ENCODE measurements around the gene OSTN.
A peak's percentile ranks its signal among the peaks of the same experiment; 100 is the strongest.

Gene OSTN

DNA sequence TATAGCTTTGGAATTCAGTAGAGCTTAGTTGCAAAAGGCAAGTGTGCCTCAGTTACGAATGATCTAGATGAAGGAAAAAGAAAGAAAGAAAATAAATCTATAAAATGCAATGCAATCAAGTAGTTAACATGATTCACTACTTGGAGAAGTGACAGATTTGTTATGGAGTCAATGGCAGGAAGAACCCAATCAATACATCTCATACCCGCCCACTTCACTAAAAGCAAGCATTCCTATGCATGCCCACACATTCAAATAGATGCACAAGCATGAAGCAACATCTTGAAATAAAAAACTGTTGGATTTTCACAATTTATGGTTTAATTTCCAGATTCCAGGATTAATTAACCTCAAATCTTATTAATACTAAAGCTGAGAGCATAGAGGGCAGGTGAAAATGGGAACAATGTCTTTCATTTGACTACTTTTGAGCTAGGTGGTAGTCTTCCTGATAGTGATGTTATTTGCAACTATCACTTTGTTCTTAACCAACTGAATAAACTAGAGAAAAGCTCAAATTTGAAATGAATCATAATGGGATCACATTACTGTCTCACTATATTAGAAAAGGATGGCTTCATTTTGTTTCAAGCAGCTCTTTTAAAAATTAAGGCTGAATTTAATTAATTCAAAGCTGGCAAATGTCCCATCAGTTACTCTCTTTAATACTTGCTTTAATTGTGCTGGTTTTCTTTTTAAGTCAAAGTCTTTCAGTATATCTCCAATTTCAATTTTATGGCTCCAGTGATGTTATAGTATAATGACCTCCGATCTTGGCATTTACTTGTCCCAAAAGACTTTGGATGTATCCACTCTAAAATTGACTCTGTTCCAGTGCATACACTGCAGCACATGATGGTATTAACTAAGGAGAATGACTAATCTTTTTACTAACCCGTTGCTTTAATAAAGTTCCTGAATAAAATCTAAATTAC lies 83.5 kb downstream of the OSTN start (continued):
- no peak for TF ChIP-seq ZNF202 (tag by site-specific recombination; IDR thresholded peaks at IDR 0.05; ENCODE audit: borderline replicate concordance)
- TF ChIP-seq, protein P1, sequence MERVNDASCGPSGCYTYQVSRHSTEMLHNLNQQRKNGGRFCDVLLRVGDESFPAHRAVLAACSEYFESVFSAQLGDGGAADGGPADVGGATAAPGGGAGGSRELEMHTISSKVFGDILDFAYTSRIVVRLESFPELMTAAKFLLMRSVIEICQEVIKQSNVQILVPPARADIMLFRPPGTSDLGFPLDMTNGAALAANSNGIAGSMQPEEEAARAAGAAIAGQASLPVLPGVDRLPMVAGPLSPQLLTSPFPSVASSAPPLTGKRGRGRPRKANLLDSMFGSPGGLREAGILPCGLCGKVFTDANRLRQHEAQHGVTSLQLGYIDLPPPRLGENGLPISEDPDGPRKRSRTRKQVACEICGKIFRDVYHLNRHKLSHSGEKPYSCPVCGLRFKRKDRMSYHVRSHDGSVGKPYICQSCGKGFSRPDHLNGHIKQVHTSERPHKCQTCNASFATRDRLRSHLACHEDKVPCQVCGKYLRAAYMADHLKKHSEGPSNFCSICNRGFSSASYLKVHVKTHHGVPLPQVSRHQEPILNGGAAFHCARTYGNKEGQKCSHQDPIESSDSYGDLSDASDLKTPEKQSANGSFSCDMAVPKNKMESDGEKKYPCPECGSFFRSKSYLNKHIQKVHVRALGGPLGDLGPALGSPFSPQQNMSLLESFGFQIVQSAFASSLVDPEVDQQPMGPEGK (tag by site-specific recombination; IDR thresholded peaks at IDR 0.05), result no peak
- no peak for TF ChIP-seq ZNF558 (tag by site-specific recombination; IDR thresholded peaks at IDR 0.05)
- no peak for TF ChIP-seq ZNF155 (tag by site-specific recombination; IDR thresholded peaks at IDR 0.05)
- no peak for TF ChIP-seq ZNF423 (tag by site-specific recombination; IDR thresholded peaks at IDR 0.05)
- no peak for TF ChIP-seq ZNF596 (tag by site-specific recombination; IDR thresholded peaks at IDR 0.05)
- TF ChIP-seq ZNF223 (tag by site-specific recombination; IDR thresholded peaks at IDR 0.05), result no peak
- no peak for TF ChIP-seq MYNN (tag by site-specific recombination; IDR thresholded peaks at IDR 0.05; ENCODE audit: borderline replicate concordance)
- TF ChIP-seq BCL11B (tag by site-specific recombination; IDR thresholded peaks at IDR 0.05; ENCODE audit: low read depth), result no peak
- TF ChIP-seq, protein P2, sequence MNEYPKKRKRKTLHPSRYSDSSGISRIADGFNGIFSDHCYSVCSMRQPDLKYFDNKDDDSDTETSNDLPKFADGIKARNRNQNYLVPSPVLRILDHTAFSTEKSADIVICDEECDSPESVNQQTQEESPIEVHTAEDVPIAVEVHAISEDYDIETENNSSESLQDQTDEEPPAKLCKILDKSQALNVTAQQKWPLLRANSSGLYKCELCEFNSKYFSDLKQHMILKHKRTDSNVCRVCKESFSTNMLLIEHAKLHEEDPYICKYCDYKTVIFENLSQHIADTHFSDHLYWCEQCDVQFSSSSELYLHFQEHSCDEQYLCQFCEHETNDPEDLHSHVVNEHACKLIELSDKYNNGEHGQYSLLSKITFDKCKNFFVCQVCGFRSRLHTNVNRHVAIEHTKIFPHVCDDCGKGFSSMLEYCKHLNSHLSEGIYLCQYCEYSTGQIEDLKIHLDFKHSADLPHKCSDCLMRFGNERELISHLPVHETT (tag by site-specific recombination; IDR thresholded peaks at IDR 0.05), result no peak
- peak; percentile 30; the same call in 1 of the 2 replicates for TF ChIP-seq ZEB2 (tag by site-specific recombination; IDR thresholded peaks at IDR 0.05)
- TF ChIP-seq, protein P3, sequence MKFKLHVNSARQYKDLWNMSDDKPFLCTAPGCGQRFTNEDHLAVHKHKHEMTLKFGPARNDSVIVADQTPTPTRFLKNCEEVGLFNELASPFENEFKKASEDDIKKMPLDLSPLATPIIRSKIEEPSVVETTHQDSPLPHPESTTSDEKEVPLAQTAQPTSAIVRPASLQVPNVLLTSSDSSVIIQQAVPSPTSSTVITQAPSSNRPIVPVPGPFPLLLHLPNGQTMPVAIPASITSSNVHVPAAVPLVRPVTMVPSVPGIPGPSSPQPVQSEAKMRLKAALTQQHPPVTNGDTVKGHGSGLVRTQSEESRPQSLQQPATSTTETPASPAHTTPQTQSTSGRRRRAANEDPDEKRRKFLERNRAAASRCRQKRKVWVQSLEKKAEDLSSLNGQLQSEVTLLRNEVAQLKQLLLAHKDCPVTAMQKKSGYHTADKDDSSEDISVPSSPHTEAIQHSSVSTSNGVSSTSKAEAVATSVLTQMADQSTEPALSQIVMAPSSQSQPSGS (tag by site-specific recombination; IDR thresholded peaks at IDR 0.05; ENCODE audit: low read depth), result no peak
- TF ChIP-seq ZNF521 (tag by site-specific recombination; IDR thresholded peaks at IDR 0.05), result no peak
- TF ChIP-seq BCL11A (tag by site-specific recombination; IDR thresholded peaks at IDR 0.05; ENCODE audit: low read depth), result 0 out of 2 replicates have a peak, but pooled peaks have one; percentile 48
- peak; percentile 42; the same call in 1 of the 2 replicates for TF ChIP-seq ZNF843 (tag by site-specific recombination; IDR thresholded peaks at IDR 0.05)
- no peak for TF ChIP-seq RBAK (tag by site-specific recombination; IDR thresholded peaks at IDR 0.05)
- TF ChIP-seq ZNF132 (tag by site-specific recombination; IDR thresholded peaks at IDR 0.05; ENCODE audit: borderline replicate concordance), result no peak
- no peak for TF ChIP-seq YY2 (tag by site-specific recombination; IDR thresholded peaks at IDR 0.05)

DNA sequence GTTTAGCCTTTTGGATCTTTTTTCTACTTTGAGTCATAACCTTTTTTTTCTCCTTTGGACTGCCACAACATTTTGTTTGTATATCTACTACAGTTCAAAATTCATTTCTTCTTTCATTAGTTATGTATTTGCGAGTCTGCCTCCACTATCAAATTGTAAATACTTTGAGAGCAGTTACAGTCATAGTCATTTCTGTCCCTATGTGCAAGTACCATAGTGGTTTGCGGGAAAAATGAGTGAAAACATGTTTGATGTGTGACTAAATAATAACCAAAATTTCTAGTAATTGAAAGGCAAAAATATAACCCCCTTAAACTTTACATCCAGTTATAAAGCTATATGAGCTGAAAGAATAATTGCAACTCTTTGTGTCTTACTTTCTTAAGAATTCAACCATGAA lies 84.4 kb downstream of the OSTN start:
- POLR2A ChIA-PET, result no interaction called here
- no peaks in the 10 kb centered on the region for H3K9me3 ChIP-seq (ENCODE audit: control insufficient read depth, insufficient read depth, low read depth, low read length)
- CTCF ChIA-PET, result no interaction called here
- H3K4me1 ChIP-seq (ENCODE audit: control insufficient read depth, insufficient read depth, low read length), result peaks cover 9% of the 10 kb centered on the region
- no peak overlapping the region for H3K27ac ChIP-seq (ENCODE audit: extremely low read depth, low read depth, low read length)
- H3K36me3 ChIP-seq (ENCODE audit: control insufficient read depth in 2 of 2, insufficient read depth in 1 of 2, low read length in 2 of 2), result no peaks in the 10 kb centered on the region
- H3K4me3 ChIP-seq (ENCODE audit: low read depth, low read length), result no peak overlapping the region
- TF ChIP-seq, protein P4, sequence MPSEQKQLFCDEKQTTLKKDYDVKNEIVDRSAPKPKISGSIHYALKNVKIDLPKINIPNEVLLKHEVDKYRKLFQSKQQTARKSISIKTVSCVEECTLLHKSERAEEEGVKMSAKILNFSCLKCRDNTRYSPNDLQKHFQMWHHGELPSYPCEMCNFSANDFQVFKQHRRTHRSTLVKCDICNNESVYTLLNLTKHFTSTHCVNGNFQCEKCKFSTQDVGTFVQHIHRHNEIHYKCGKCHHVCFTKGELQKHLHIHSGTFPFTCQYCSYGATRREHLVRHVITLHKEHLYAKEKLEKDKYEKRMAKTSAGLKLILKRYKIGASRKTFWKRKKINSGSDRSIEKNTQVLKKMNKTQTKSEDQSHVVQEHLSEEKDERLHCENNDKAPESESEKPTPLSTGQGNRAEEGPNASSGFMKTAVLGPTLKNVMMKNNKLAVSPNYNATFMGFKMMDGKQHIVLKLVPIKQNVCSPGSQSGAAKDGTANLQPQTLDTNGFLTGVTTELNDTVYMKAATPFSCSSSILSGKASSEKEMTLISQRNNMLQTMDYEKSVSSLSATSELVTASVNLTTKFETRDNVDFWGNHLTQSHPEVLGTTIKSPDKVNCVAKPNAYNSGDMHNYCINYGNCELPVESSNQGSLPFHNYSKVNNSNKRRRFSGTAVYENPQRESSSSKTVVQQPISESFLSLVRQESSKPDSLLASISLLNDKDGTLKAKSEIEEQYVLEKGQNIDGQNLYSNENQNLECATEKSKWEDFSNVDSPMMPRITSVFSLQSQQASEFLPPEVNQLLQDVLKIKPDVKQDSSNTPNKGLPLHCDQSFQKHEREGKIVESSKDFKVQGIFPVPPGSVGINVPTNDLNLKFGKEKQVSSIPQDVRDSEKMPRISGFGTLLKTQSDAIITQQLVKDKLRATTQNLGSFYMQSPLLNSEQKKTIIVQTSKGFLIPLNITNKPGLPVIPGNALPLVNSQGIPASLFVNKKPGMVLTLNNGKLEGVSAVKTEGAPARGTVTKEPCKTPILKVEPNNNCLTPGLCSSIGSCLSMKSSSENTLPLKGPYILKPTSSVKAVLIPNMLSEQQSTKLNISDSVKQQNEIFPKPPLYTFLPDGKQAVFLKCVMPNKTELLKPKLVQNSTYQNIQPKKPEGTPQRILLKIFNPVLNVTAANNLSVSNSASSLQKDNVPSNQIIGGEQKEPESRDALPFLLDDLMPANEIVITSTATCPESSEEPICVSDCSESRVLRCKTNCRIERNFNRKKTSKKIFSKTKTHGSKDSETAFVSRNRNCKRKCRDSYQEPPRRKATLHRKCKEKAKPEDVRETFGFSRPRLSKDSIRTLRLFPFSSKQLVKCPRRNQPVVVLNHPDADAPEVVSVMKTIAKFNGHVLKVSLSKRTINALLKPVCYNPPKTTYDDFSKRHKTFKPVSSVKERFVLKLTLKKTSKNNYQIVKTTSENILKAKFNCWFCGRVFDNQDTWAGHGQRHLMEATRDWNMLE (tag by site-specific recombination; conservative IDR thresholded peaks at IDR 0.05; ENCODE audit: low read depth), result no peak
- TF ChIP-seq, protein P5, sequence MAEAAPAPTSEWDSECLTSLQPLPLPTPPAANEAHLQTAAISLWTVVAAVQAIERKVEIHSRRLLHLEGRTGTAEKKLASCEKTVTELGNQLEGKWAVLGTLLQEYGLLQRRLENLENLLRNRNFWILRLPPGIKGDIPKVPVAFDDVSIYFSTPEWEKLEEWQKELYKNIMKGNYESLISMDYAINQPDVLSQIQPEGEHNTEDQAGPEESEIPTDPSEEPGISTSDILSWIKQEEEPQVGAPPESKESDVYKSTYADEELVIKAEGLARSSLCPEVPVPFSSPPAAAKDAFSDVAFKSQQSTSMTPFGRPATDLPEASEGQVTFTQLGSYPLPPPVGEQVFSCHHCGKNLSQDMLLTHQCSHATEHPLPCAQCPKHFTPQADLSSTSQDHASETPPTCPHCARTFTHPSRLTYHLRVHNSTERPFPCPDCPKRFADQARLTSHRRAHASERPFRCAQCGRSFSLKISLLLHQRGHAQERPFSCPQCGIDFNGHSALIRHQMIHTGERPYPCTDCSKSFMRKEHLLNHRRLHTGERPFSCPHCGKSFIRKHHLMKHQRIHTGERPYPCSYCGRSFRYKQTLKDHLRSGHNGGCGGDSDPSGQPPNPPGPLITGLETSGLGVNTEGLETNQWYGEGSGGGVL (tag by site-specific recombination; IDR thresholded peaks at IDR 0.05), result no peak
